Parathyroid adenoma (tissue), 2 donors: ENCODE data around the gene PKN1.

Experiments
- H2AFZ ChIP-seq: fragments of 300-600 bp; sonication (generic); one replicate; pipeline ENCODE4 v1.7.0; 2017; ENCODE audit warnings: antibody characterized with exemption, mild to moderate bottlenecking
- H3K27ac ChIP-seq: fragments of 300-600 bp; sonication (generic); one replicate; pipeline ENCODE4 v1.7.0; 2017
- H3K27me3 ChIP-seq: fragments of 300-600 bp; sonication (generic); one replicate; pipeline ENCODE4 v1.7.0; 2017; ENCODE audit warnings: low read length; ENCODE audit not compliant: control insufficient read depth, insufficient read depth
- H3K36me3 ChIP-seq: fragments of 300-600 bp; sonication (generic); one replicate; pipeline ENCODE4 v1.7.0; 2017; ENCODE audit warnings: low read length; ENCODE audit not compliant: control insufficient read depth, insufficient read depth
- H3K4me1 ChIP-seq: fragments of 300-600 bp; sonication (generic); one replicate; pipeline ENCODE4 v1.7.0; 2017; ENCODE audit warnings: control low read depth
- H3K4me2 ChIP-seq: fragments of 300-600 bp; sonication (generic); one replicate; pipeline ENCODE4 v1.7.0; 2017; ENCODE audit warnings: low read length
- H3K4me3 ChIP-seq: fragments of 300-600 bp; sonication (generic); one replicate; pipeline ENCODE4 v1.7.0; 2017; ENCODE audit warnings: low read depth, low read length
- H3K79me2 ChIP-seq: fragments of 300-600 bp; sonication (generic); one replicate; pipeline ENCODE4 v1.7.0; 2017; ENCODE audit warnings: control low read depth
- H3K9ac ChIP-seq: fragments of 300-600 bp; sonication (generic); one replicate; pipeline ENCODE4 v1.7.0; 2017; ENCODE audit warnings: mild to moderate bottlenecking
- H3K9me3 ChIP-seq: fragments of 300-600 bp; sonication (generic); one replicate; pipeline ENCODE4 v1.7.0; 2017; ENCODE audit warnings: low read length; ENCODE audit not compliant: control insufficient read depth
- CTCF ChIP-seq: fragments of 300-600 bp; sonication (generic); IDR thresholded peaks from one replicate; pipeline ENCODE4 v1.7.0; 2017; ENCODE audit warnings: antibody characterized with exemption, mild to moderate bottlenecking
- donor health status: primary hyperparathyroidism.

Gene PKN1

DNA sequence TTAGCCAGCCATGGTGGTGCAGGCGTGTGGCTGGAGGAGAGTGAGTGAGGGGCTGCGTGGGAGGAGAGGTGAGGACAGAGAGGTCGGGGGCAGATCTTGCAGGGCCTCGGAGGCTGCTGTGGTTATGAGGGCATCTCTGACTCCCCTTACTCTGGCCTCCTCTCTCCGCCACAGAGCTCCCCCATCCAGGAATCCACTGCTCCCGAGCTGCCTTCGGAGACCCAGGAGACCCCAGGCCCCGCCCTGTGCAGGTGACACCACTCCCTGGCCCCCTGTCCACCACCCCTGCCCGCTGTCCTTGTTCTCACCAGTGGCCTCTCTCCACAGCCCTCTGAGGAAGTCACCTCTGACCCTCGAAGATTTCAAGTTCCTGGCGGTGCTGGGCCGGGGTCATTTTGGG is 34.3 kb downstream of the PKN1 start:
- Histone ChIP-seq H3K9me3 (no peaks in the 10 kb centered on the region), H3K9ac (no peak overlapping the region), H3K79me2 (no peaks in the 10 kb centered on the region), H3K4me3 (no peak overlapping the region), H3K27me3 (no peaks in the 10 kb centered on the region), H2AFZ (no peak overlapping the region), H3K27ac (no peak overlapping the region), H3K36me3 (no peaks in the 10 kb centered on the region), H3K4me1 (peaks cover 3% of the 10 kb centered on the region), H3K4me2 (no peak overlapping the region)
- no peak for TF ChIP-seq CTCF

GRCh38 chr19:14467816-14468215 is 34.7 kb downstream of the PKN1 start:
- Histone ChIP-seq H3K9ac (no peak overlapping the region), H2AFZ (no peak overlapping the region), H3K4me2 (no peak overlapping the region), H3K36me3 (no peaks in the 10 kb centered on the region), H3K9me3 (no peaks in the 10 kb centered on the region), H3K27ac (no peak overlapping the region), H3K79me2 (no peaks in the 10 kb centered on the region), H3K4me3 (no peak overlapping the region), H3K4me1 (peaks cover 4% of the 10 kb centered on the region), H3K27me3 (no peaks in the 10 kb centered on the region)
- TF ChIP-seq CTCF, result no peak

DNA sequence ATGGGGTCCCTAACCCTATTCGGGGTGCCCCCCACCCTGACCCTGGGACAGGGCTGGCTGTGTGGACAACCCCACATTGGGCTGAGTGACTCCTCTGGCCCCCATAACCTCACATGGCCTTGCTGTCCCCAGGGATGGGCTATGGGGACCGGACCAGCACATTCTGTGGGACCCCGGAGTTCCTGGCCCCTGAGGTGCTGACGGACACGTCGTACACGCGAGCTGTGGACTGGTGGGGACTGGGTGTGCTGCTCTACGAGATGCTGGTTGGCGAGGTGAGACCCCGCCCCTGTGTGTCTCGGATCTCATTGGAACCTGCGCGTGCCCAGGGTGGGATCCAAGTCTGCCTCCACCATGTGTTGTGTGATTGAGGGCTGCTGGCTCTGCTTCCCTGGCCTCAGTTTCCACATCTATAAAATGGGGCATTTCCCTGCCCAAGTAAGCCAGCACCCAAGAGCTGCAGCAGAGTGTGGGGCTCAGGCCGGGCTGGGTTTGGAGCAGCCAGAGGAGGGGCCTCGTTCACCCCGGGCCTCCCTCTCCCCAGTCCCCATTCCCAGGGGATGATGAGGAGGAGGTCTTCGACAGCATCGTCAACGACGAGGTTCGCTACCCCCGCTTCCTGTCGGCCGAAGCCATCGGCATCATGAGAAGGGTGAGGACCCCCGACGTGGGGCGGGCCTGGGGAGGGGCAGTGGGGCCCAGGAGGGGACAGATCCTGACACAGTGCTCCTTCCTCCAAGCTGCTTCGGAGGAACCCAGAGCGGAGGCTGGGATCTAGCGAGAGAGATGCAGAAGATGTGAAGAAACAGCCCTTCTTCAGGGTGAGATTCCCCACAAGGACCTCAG is 37.1 kb downstream of the PKN1 start:
- no peaks in the 10 kb centered on the region for H3K9me3 ChIP-seq
- peaks cover 9% of the 10 kb centered on the region for H3K4me1 ChIP-seq
- H3K27me3 ChIP-seq, result no peaks in the 10 kb centered on the region
- no peak for TF ChIP-seq CTCF
- no peak overlapping the region for H3K4me3 ChIP-seq
- no peak overlapping the region for H3K27ac ChIP-seq
- H3K4me2 ChIP-seq, result no peak overlapping the region
- no peaks in the 10 kb centered on the region for H3K79me2 ChIP-seq
- H2AFZ ChIP-seq, result no peak overlapping the region
- no peaks in the 10 kb centered on the region for H3K36me3 ChIP-seq
- H3K9ac ChIP-seq, result no peak overlapping the region

GRCh38 chr19:14471436-14472187 is 38.5 kb downstream of the PKN1 start:
- H3K4me2 ChIP-seq, result peak overlapping the region; percentile 73
- peaks cover 11% of the 10 kb centered on the region for H3K4me1 ChIP-seq
- no peaks in the 10 kb centered on the region for H3K9me3 ChIP-seq
- no peak for TF ChIP-seq CTCF
- no peak overlapping the region for H3K9ac ChIP-seq
- no peaks in the 10 kb centered on the region for H3K36me3 ChIP-seq
- no peak overlapping the region for H3K4me3 ChIP-seq
- H2AFZ ChIP-seq, result peak overlapping the region; percentile 59
- H3K27ac ChIP-seq, result no peak overlapping the region
- H3K79me2 ChIP-seq, result no peaks in the 10 kb centered on the region
- no peaks in the 10 kb centered on the region for H3K27me3 ChIP-seq
